AG04449 (cell line): Measurements from ENCODE around the gene CALCOCO2.
"Not testable (repeated sequence)": the region's sequence is repeated elsewhere in the genome, so short reads cannot be mapped to it uniquely, and the experiment has no call there.

Experiments used
- CTCF ChIA-PET: fragments of 350-600 bp; formaldehyde crosslinking; extraction: SDS; loops from one replicate; lab custom pipeline; 2021; ENCODE audit warnings: antibody characterized with exemption; lab: Yijun Ruan, JAX
- POLR2A ChIA-PET: fragments of 400-600, 350-600 bp; formaldehyde crosslinking; extraction: SDS; loops from one replicate; lab custom pipeline; 2020; ENCODE audit warnings: antibody characterized with exemption, inconsistent platforms; lab: Yijun Ruan, JAX
- DNase-seq: peaks from one replicate; pipeline ENCODE4 v3.0.0-alpha.2; 2010; ENCODE audit warnings: low read depth, low spot score
- H3K4me3 ChIP-seq: 2 replicates; pipeline ENCODE4 v1.5.1; 2011; ENCODE audit warnings: low read depth, mild to moderate bottlenecking, control low read depth, low read length
- TF ChIP-seq, protein P1 (sequence below): IDR thresholded peaks from one replicate; pipeline ENCODE4 v1.5.1; 2011; ENCODE audit warnings: mild to moderate bottlenecking, moderate library complexity, low read length, control low read depth, inconsistent platforms; ENCODE audit not compliant: insufficient read depth; ENCODE audit errors: missing control alignments

The CALCOCO2 gene

DNA sequence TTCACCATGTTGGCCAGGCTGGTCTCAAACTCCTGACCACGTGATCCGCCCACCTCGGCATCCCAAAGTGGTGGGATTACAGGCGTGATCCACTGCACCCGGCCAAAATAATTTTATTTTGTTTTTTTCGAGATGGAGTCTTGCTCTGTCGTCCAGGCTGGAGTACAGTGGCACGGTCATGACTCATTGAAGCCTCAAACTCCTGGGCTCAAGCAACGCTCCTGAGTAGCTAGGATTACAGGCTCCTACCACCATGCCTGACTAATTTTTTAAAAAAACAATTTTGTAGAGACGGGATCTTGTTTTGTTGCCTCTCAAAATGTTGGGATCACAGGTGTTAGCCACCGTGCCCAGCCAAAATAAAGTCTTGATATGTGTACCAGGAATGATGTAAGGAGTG lies 11.4 kb upstream of the CALCOCO2 start:
- TF ChIP-seq, protein P1, sequence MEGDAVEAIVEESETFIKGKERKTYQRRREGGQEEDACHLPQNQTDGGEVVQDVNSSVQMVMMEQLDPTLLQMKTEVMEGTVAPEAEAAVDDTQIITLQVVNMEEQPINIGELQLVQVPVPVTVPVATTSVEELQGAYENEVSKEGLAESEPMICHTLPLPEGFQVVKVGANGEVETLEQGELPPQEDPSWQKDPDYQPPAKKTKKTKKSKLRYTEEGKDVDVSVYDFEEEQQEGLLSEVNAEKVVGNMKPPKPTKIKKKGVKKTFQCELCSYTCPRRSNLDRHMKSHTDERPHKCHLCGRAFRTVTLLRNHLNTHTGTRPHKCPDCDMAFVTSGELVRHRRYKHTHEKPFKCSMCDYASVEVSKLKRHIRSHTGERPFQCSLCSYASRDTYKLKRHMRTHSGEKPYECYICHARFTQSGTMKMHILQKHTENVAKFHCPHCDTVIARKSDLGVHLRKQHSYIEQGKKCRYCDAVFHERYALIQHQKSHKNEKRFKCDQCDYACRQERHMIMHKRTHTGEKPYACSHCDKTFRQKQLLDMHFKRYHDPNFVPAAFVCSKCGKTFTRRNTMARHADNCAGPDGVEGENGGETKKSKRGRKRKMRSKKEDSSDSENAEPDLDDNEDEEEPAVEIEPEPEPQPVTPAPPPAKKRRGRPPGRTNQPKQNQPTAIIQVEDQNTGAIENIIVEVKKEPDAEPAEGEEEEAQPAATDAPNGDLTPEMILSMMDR, result no peak
- DNase-seq, result no peak
- CTCF ChIA-PET, result interaction anchor here (0.7 to 27.6 kb wide), 6 partner anchors 11 to 608 kb away, joined by 3 to 797 read pairs (median 4); no protein-coding TSS in a partner anchor
- no peak overlapping the region for H3K4me3 ChIP-seq
- POLR2A ChIA-PET, result no interaction called here

DNA sequence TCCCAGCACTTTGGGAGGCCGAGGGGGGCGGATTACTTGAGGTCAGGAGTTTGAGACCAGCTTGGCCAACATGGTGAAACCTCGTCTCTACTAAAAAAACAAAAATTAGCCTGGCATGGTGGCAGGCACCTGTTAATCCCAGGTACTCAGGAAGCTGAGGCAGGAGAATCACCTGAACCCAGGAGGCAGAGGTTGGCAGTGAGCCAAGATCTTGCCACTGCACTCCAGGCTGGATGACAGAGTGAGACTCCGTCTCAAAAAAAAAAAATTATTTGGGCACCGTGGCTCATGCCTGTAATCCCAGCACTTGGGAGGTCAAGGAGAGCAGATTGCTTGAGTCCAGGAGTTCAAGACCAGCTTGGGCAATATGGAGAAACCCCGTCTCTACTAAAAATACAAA lies 9.9 kb upstream of the CALCOCO2 start:
- DNase-seq, POLR2A ChIA-PET, H3K4me3 ChIP-seq: not testable (repeated sequence)
- CTCF ChIA-PET, result interaction anchor here (0.9 to 27.6 kb wide), 5 partner anchors 8 to 58 kb away, joined by 3 to 797 read pairs (median 27); no protein-coding TSS in a partner anchor

DNA sequence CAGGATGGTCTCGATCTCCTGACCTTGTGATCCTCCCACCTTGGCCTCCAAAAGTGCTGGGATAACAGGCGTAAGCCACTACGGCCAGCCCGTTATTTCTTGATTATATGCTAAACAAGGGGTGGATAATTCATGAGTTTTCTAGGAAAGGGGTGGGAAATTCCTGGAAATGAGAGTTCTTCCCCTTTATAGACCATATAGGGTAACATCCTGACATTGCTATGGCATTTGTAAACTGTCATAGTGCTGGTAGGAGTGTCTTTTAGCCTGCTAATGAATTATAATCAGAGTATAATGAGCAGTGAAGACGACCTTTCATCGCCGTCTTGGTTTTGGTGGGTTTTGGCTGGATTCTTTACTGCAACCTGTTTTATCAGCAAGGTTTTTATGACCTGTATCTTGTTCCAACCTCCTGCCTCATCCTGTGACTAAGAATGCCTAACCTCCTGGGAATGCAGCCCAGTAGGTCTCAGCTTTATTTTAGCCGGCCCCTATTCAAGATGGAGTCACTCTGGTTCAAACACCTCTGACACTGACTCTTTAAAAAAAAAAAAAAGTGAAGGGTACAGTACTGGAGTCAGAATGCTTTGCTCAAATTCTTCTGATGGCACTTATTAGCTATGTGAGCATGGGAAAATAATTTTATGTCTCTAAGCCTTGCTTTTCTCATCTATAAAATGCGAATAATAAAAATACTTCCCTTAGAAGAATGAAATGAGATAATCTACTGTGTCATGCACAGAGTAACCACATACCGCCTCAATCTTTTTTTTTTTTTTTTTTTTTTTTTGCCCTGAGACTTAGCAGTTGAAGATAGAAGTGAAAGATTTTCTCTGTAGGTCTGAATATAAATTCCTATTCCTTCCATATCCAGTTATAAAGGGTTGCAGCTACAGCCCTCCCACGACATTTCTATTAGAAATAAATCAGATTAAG lies 5.1 kb upstream of the CALCOCO2 start:
- ChIA-PET CTCF (interaction anchor here (0.6 to 27.6 kb wide), 4 partner anchors 10 to 107 kb away, joined by 3 to 797 read pairs (median 4); no protein-coding TSS in a partner anchor), POLR2A (no interaction called here)
- no peak for DNase-seq
- no peak overlapping the region for H3K4me3 ChIP-seq
- TF ChIP-seq, protein P1, result no peak

DNA sequence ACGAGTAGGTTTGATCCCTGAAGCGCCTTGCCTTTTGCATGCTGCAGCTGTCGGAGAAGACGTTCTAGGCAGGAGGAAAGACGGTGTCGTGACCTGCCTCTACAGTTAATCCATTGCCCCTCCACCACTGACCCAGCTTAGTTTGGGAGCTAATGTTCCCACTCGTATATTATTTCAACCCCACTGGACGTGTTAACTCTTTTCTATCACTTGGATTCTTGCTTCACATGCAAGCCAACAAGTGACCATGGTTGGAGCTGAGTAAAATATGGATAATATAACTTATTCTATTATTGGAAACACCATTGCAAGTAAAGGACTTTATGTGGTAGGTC lies 681 bp downstream of the CALCOCO2 start:
- TF ChIP-seq, protein P1, result no peak
- POLR2A ChIA-PET, result interaction anchor here (0.6 kb wide), 1 partner anchor 87 kb away, joined by 4 read pairs; no protein-coding TSS in a partner anchor
- CTCF ChIA-PET, result interaction anchor here (0.7 to 3.2 kb wide), 10 partner anchors 9 to 160 kb away, joined by 3 to 18 read pairs (median 5); no protein-coding TSS in a partner anchor
- no peak for DNase-seq
- peak overlapping the region; percentile 100 for H3K4me3 ChIP-seq

DNA sequence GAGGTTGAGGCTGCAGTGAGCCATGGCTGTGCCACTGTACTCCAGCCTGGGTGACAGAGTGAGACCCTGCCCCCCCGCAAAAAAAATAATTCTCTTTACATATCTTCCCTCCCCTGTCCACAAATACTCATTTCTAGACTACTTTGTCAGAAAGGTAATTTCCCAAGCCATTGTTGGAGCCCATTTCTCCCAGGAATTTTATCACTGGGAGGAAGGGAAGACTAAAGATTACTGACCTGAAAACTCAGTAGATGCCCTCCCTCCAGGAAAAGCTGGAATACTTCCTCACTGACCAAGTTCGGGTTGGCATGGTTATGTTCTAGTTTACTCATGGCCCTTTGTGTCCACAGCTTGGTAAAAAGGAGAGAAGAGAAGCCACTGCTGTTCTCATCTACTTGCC lies 4.1 kb downstream of the CALCOCO2 start:
- TF ChIP-seq, protein P1, result no peak
- CTCF ChIA-PET, result interaction anchor here (0.9 to 3.5 kb wide), 5 partner anchors 14 to 44 kb away, joined by 3 to 20 read pairs (median 4); no protein-coding TSS in a partner anchor
- DNase-seq, result no peak
- POLR2A ChIA-PET, result interaction anchor here (0.6 to 0.7 kb wide), 2 partner anchors 104 to 572 kb away, joined by 3 read pairs; no protein-coding TSS in a partner anchor
- no peak overlapping the region for H3K4me3 ChIP-seq

DNA sequence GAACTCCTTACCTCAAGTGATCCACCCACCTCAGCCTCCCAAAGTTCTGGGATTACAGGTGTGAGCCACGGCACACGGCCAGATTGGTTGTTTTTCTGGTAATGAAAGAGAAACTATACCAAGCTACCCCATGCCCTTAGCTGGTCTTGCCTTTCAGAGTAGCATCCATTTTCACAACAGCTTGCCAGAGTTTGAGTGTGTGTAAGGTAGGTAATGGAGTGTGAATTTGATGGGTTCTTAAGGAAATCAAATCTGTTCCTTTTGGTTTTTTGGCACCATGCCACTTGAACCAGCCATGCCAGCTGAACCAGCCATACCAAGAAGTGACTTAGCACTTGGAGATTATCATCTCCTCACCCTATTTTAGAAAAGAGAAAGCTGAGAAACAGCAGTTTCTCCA lies 5.1 kb downstream of the CALCOCO2 start:
- DNase-seq, result no peak
- POLR2A ChIA-PET, result no interaction called here
- TF ChIP-seq, protein P1, result no peak
- CTCF ChIA-PET, result interaction anchor here (0.9 to 3.5 kb wide), 6 partner anchors 13 to 157 kb away, joined by 3 to 20 read pairs (median 4); no protein-coding TSS in a partner anchor
- H3K4me3 ChIP-seq, result no peak overlapping the region

DNA sequence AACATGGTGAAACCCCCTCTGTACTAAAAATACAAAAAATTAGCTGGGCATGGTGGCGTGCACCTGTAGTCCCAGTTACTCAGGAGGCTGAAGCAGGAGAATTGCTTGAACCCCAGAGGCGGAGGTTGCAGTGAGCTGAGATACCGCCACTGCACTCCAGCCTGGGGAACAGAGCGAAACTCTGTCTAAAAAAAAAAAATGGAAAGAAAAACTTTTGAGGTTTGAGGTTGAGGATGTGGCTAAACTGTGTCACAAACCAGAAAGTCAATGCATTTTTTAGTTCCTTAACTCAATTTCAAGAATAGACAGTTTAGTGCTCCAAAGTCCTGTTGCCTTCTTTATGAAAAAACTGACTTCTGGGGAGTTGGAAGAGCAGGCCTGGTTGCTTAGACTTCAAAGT lies 6.6 kb downstream of the CALCOCO2 start:
- POLR2A ChIA-PET, DNase-seq, H3K4me3 ChIP-seq: not testable (repeated sequence)
- CTCF ChIA-PET, result interaction anchor here (1.5 kb wide), 1 partner anchor 10 kb away, joined by 5 read pairs; no protein-coding TSS in a partner anchor
